Stimulated activated CD8-positive, alpha-beta memory T cell treated with anti-CD3 and anti-CD28 coated beads, Interleukin-4, amount 100 ng/mL, for 4 hours (primary cell): Measurements from ENCODE around the gene VWA8.
"Not testable (repeated sequence)": the region's sequence is repeated elsewhere in the genome, so short reads cannot be mapped to it uniquely, and the experiment has no call there.

Source experiments
- DNase-seq, 2 donors: peaks; one replicate each; pipeline ENCODE4 v3.0.0-alpha.2; 2020; ENCODE audit warnings: low read depth in 2 of 2, low spot score in 1 of 2

The VWA8 gene

GRCh38 chr13:41597348-41598041 lies 363.4 kb downstream of the VWA8 start:
- no peak for DNase-seq

GRCh38 chr13:41596190-41596589 lies 364.7 kb downstream of the VWA8 start:
- DNase-seq = no peak

GRCh38 chr13:41595298-41595697 lies 365.6 kb downstream of the VWA8 start:
- DNase-seq = no peak

GRCh38 chr13:41590643-41591042 lies 370.3 kb downstream of the VWA8 start:
- DNase-seq = no peak

GRCh38 chr13:41590122-41590521 lies 370.8 kb downstream of the VWA8 start:
- no peak for DNase-seq

GRCh38 chr13:41589434-41589833 lies 371.5 kb downstream of the VWA8 start:
- DNase-seq = no peak

- DNase-seq = no peak
Measured at GRCh38 chr13:41588899-41589298, 372.0 kb downstream of the VWA8 start.

GRCh38 chr13:41588448-41588847 lies 372.5 kb downstream of the VWA8 start:
- no peak for DNase-seq

GRCh38 chr13:41587490-41587889 lies 373.4 kb downstream of the VWA8 start:
- DNase-seq = peak in 1 of 2 donors; percentile 2

GRCh38 chr13:41586216-41586615 lies 374.7 kb downstream of the VWA8 start:
- no peak for DNase-seq

- DNase-seq = no peak
Measured at GRCh38 chr13:41582027-41582463, 378.9 kb downstream of the VWA8 start.

GRCh38 chr13:41580345-41580744 lies 380.6 kb downstream of the VWA8 start:
- no peak for DNase-seq

GRCh38 chr13:41579881-41580280 lies 381.0 kb downstream of the VWA8 start:
- no peak for DNase-seq

GRCh38 chr13:41579168-41579567 lies 381.7 kb downstream of the VWA8 start:
- DNase-seq = no peak

GRCh38 chr13:41578371-41578770 lies 382.5 kb downstream of the VWA8 start:
- no peak for DNase-seq

- no peak for DNase-seq
Measured at GRCh38 chr13:41577436-41577835, 383.5 kb downstream of the VWA8 start.

- not testable (repeated sequence) for DNase-seq
Measured at GRCh38 chr13:41573640-41574039, 387.3 kb downstream of the VWA8 start.

- not testable (repeated sequence) for DNase-seq
Measured at GRCh38 chr13:41571817-41572340, 389.0 kb downstream of the VWA8 start.

GRCh38 chr13:41568972-41569351 lies 391.9 kb downstream of the VWA8 start:
- no peak for DNase-seq

- DNase-seq = no peak
Measured at GRCh38 chr13:41568143-41568971, 392.6 kb downstream of the VWA8 start.

- no peak for DNase-seq
Measured at GRCh38 chr13:41567363-41567762, 393.5 kb downstream of the VWA8 start.

- DNase-seq = no peak
Measured at GRCh38 chr13:41565846-41566245, 395.1 kb downstream of the VWA8 start.
